SU-DHL-6 (cell line): ENCODE results near the gene TSPYL2.

Experiments
- H2AFZ ChIP-seq: fragments of 200-600 bp; sonication (generic); 2 replicates; pipeline ENCODE4 v1.6.1; 2014; ENCODE audit warnings: low read depth, mild to moderate bottlenecking, moderate library complexity, mixed read lengths, antibody characterized with exemption, low read length; ENCODE audit not compliant: severe bottlenecking
- H3F3A ChIP-seq: fragments of 200-600 bp; shearing (Covaris generic); 2 replicates; pipeline ENCODE4 v1.6.0; 2016; ENCODE audit warnings: antibody characterized with exemption, mild to moderate bottlenecking; ENCODE audit not compliant: insufficient read depth
- H3K27ac ChIP-seq: fragments of 200-600 bp; sonication (generic); 2 replicates; pipeline ENCODE4 v1.5.1; 2016; ENCODE audit warnings: low read depth, mild to moderate bottlenecking, low read length, moderate library complexity, mixed read lengths
- H3K27me3 ChIP-seq: fragments of 200-600 bp; sonication (generic), shearing (Covaris generic); 2 replicates; pipeline ENCODE4 v1.6.0; 2014; ENCODE audit warnings: mild to moderate bottlenecking, low read length
- H3K36me3 ChIP-seq: fragments of 200-600 bp; sonication (generic); 2 replicates; pipeline ENCODE4 v1.6.1; 2014; ENCODE audit warnings: mild to moderate bottlenecking, low read length, mixed read lengths
- H3K4me2 ChIP-seq: fragments of 300-600, 200-600 bp; shearing (Covaris generic), sonication (generic); 2 replicates; pipeline ENCODE4 v1.6.0; 2014; ENCODE audit warnings: low read length, low read depth, mild to moderate bottlenecking; ENCODE audit not compliant: poor library complexity, severe bottlenecking
- H3K4me3 ChIP-seq: fragments of 200-600 bp; sonication (generic); 2 replicates; pipeline ENCODE4 v1.5.1; 2014; ENCODE audit warnings: antibody characterized with exemption, low read length, mild to moderate bottlenecking, mixed read lengths; ENCODE audit not compliant: insufficient read depth, poor library complexity, severe bottlenecking
- H3K79me2 ChIP-seq: fragments of 200-600 bp; sonication (generic); 2 replicates; pipeline ENCODE4 v1.6.1; 2014; ENCODE audit warnings: mild to moderate bottlenecking, low read length, moderate library complexity; ENCODE audit not compliant: insufficient read depth
- H3K9ac ChIP-seq: fragments of 200-600 bp; sonication (generic); 2 replicates; pipeline ENCODE4 v1.7.0; 2014; ENCODE audit warnings: mild to moderate bottlenecking, low read length
- H3K9me2 ChIP-seq: fragments of 200-600 bp; sonication (generic); replicated peaks from 2 replicates; pipeline ENCODE4 v1.6.1; 2014; ENCODE audit warnings: low read length; ENCODE audit not compliant: insufficient read depth
- H3K9me3 ChIP-seq: fragments of 200-600 bp; sonication (generic); 2 replicates; pipeline ENCODE4 v1.6.1; 2014; ENCODE audit warnings: low read length, mixed read lengths; ENCODE audit not compliant: insufficient read depth
- H4K20me1 ChIP-seq: fragments of 200-600 bp; sonication (generic); 2 replicates; pipeline ENCODE4 v1.6.1; 2014; ENCODE audit warnings: low read depth, mild to moderate bottlenecking, antibody characterized with exemption, low read length, moderate library complexity, mixed read lengths
- EZH2phosphoT487 ChIP-seq: fragments of 200-600 bp; sonication (generic), shearing (Covaris generic); conservative IDR thresholded peaks from 2 replicates; pipeline ENCODE4 v1.6.1; 2018; ENCODE audit warnings: mild to moderate bottlenecking, antibody characterized with exemption, low read length, moderate library complexity, mixed read lengths
- TF ChIP-seq, protein P1 (sequence below): fragments of 200-600 bp; sonication (generic); IDR thresholded peaks from one replicate; pipeline ENCODE4 v1.5.1; 2017; ENCODE audit warnings: antibody characterized with exemption, mild to moderate bottlenecking, low read length, moderate library complexity; ENCODE audit not compliant: insufficient read depth, poor library complexity, severe bottlenecking

TSPYL2 gene

DNA sequence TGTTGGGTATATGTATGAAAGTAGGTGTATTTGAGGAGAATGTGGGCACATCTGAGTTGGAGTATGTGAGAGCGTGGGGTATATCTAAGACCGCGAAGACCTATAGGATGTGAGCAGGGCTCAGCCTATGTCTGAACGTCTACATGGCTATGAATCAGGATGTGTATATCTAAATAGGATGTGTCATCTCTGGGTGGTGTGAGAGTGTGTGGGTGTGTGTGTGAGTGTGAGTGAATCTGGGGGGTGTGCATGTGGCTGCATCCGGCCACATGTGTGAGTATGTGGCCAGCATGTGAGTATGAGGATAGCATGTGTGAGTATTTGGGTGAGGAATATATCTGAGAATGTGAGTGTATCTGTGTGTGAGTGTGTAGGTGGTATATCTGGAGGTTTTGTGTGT lies 25.9 kb upstream of the TSPYL2 start:
- TF ChIP-seq, protein P1, sequence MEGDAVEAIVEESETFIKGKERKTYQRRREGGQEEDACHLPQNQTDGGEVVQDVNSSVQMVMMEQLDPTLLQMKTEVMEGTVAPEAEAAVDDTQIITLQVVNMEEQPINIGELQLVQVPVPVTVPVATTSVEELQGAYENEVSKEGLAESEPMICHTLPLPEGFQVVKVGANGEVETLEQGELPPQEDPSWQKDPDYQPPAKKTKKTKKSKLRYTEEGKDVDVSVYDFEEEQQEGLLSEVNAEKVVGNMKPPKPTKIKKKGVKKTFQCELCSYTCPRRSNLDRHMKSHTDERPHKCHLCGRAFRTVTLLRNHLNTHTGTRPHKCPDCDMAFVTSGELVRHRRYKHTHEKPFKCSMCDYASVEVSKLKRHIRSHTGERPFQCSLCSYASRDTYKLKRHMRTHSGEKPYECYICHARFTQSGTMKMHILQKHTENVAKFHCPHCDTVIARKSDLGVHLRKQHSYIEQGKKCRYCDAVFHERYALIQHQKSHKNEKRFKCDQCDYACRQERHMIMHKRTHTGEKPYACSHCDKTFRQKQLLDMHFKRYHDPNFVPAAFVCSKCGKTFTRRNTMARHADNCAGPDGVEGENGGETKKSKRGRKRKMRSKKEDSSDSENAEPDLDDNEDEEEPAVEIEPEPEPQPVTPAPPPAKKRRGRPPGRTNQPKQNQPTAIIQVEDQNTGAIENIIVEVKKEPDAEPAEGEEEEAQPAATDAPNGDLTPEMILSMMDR = no peak
- no peak for TF ChIP-seq EZH2phosphoT487
- H3K4me3 ChIP-seq = no peak overlapping the region
- H4K20me1 ChIP-seq = no peaks in the 10 kb centered on the region
- H3K9ac ChIP-seq = no peak overlapping the region
- H3K27me3 ChIP-seq = no peaks in the 10 kb centered on the region
- H3K36me3 ChIP-seq = no peaks in the 10 kb centered on the region
- no peak overlapping the region for H3K4me2 ChIP-seq
- H3K9me2 ChIP-seq = no peaks in the 10 kb centered on the region
- no peak overlapping the region for H3K27ac ChIP-seq
- no peaks in the 10 kb centered on the region for H3F3A ChIP-seq
- H2AFZ ChIP-seq = no peak overlapping the region
- H3K79me2 ChIP-seq = no peaks in the 10 kb centered on the region
- H3K9me3 ChIP-seq = no peaks in the 10 kb centered on the region

DNA sequence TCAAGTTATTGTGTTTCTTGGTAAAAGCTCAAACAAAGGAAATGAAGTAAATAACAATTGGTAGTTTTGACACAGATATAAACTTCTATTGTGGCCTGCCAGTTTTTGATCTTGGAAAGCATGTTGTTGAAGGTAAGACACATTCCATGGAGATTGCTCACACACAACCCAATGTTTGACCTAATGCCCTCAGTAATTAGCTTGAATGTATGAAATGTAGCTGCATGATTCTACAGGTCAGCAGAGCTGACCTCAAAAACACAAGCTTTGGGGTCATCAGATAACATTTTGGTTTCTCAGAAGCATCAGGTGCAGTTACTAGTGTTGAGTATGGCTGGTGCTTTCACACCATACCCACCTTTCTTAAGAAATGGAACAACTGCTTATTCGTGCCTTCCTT lies 17.1 kb upstream of the TSPYL2 start:
- no peaks in the 10 kb centered on the region for H4K20me1 ChIP-seq
- H3K4me2 ChIP-seq = no peak overlapping the region
- no peak overlapping the region for H3K9ac ChIP-seq
- H3K79me2 ChIP-seq = no peaks in the 10 kb centered on the region
- no peak overlapping the region for H3K4me3 ChIP-seq
- H3K9me2 ChIP-seq = no peaks in the 10 kb centered on the region
- no peaks in the 10 kb centered on the region for H3F3A ChIP-seq
- no peak overlapping the region for H2AFZ ChIP-seq
- no peaks in the 10 kb centered on the region for H3K36me3 ChIP-seq
- no peak overlapping the region for H3K27ac ChIP-seq
- TF ChIP-seq EZH2phosphoT487 = no peak
- TF ChIP-seq, protein P1 = no peak
- no peaks in the 10 kb centered on the region for H3K9me3 ChIP-seq
- H3K27me3 ChIP-seq = no peaks in the 10 kb centered on the region

DNA sequence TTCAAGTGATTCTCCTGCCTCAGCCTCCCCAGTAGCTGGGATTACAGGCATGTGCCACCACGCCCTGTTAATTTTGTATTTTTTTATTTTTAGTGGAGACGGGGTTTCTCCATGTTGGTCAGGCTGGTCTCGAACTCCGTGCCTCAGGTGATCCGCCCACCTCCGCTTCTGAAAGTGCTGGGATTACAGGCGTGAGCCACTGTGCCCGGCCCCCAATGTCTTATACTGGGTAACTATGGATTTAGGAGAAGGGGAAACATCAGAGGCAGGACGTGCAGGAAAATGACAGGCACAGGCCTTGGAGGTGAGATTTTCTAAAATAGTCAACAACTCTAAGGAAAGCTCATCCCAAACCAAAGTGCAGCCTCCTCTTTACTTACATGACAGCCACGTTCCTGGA lies 11.1 kb upstream of the TSPYL2 start:
- H3K9ac ChIP-seq = no peak overlapping the region
- no peak overlapping the region for H3K27ac ChIP-seq
- peaks cover 12% of the 10 kb centered on the region for H3F3A ChIP-seq
- no peak overlapping the region for H3K4me3 ChIP-seq
- H3K27me3 ChIP-seq = no peaks in the 10 kb centered on the region
- no peaks in the 10 kb centered on the region for H3K9me3 ChIP-seq
- no peaks in the 10 kb centered on the region for H4K20me1 ChIP-seq
- no peak for TF ChIP-seq EZH2phosphoT487
- TF ChIP-seq, protein P1 = no peak
- no peak overlapping the region for H2AFZ ChIP-seq
- H3K9me2 ChIP-seq = no peaks in the 10 kb centered on the region
- H3K36me3 ChIP-seq = no peaks in the 10 kb centered on the region
- peak overlapping the region; percentile 89 for H3K4me2 ChIP-seq
- no peaks in the 10 kb centered on the region for H3K79me2 ChIP-seq
